ENCODE measurements around the gene TANC2. TPM values are rescaled to one million over a fixed set of nuclear protein-coding genes. Genes with fewer than 3 reads are reported as not detected.

TANC2 gene
- 15.7 to 27.2 TPM (median 23.0 TPM) in 5 replicates for total RNA-seq (2022; extraction: Qiagen RNA extraction; ENCODE audit: low read depth)

GRCh38 chr17:62965686-62966425, at the start of gene TANC2:
TSS of gene TANC2 (plus strand) at chr17:62966235. CDS start at chr17:63009560, 43,325 bp downstream.

Other genes with a start within 250 kb of the TANC2 start
- 0.45 to 1.0 TPM (median 0.61 TPM) in 5 replicates for gene MARCHF10, start 157.9 kb upstream of the TANC2 start, total RNA-seq (2022; extraction: Qiagen RNA extraction; ENCODE audit: low read depth)